ENCODE measurements around the gene GLA. TPM values are rescaled to one million over a fixed set of nuclear protein-coding genes. Genes with fewer than 3 reads are reported as not detected.

GLA gene
- total and polyA plus RNA-seq, 2 of the 8 experiments (the other 6 are each of a cell fraction or from before 2014, with no cell fraction given): 33.6 to 47.3 TPM

DNA sequence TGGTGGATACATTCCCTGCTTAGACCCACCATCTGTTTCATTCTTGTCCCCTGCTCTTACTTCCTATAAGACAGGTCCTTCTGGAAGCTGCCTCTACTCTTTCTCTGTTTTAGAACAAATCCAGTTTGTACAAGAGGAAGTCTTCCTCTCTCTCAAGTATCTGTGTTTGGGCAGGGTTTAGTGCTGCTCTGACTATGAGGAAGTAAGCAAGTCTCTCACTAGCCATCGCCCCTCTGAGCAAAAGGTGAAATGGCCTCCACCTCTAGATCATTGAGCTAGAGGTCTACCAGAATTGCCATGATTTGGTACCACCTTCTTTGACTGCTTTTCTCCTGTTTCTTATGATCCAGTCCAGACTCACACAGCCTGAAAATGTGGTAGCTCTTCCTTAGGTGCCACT lies 30.2 kb downstream of the GLA start:
- no peak for FAIRE-seq
- Histone ChIP-seq H2BK120ac (replicated peaks; ENCODE audit: low read depth, low read length) (no peak overlapping the region), H2BK5ac (ENCODE audit: low read depth, low read length) (no peak overlapping the region), H3K4ac (replicated peaks; ENCODE audit: insufficient read length, low read depth, low read length) (no peak overlapping the region), H4K91ac (replicated peaks; ENCODE audit: insufficient read length, low read length) (no peak overlapping the region), H3K79me2 (ENCODE audit: control insufficient read depth in 1 of 2, insufficient read depth in 2 of 2, low read length in 2 of 2) (no peaks in the 10 kb centered on the region), H3K4me2 (ENCODE audit: insufficient read depth in 1 of 2, low read depth in 2 of 2, low read length in 2 of 2) (no peak overlapping the region), H3K27me3 (replicated peaks in 1 of 4; ENCODE audit: control insufficient read depth in 3 of 4, extremely low read depth in 1 of 4, insufficient read depth in 3 of 4, low read length in 3 of 4) (no peaks in the 10 kb centered on the region), H4K8ac (ENCODE audit: extremely low read depth, insufficient read depth, low read length) (no peak overlapping the region), H3K18ac (ENCODE audit: extremely low read depth, low read length) (no peak overlapping the region), H4K5ac (ENCODE audit: insufficient read length, low read depth, low read length) (no peak overlapping the region), H4K20me1 (replicated peaks in 1 of 2; ENCODE audit: control insufficient read depth in 1 of 2, insufficient read depth in 2 of 2, low read length in 2 of 2) (no peaks in the 10 kb centered on the region), H3K4me3 (ENCODE audit: extremely low read depth in 1 of 4, insufficient read depth in 2 of 4, low read depth in 3 of 4, low read length in 4 of 4) (no peak overlapping the region), H2AFZ (ENCODE audit: low read length) (no peak overlapping the region), H3K9ac (replicated peaks in 1 of 4; ENCODE audit: extremely low read depth in 1 of 4, low read depth in 3 of 4, low read length in 3 of 4) (no peak overlapping the region), H2BK15ac (ENCODE audit: low read length) (no peak overlapping the region), H3K23me2 (ENCODE audit: low read depth, low read length) (no peaks in the 10 kb centered on the region), H2AK5ac (ENCODE audit: low read depth, low read length) (no peak overlapping the region), H3K56ac (replicated peaks; ENCODE audit: insufficient read length, low read depth, low read length) (no peak overlapping the region), H3K9me3 (ENCODE audit: insufficient read depth in 2 of 2, low read depth in 1 of 2, low read length in 1 of 2) (no peaks in the 10 kb centered on the region), H3K36me3 (ENCODE audit: control insufficient read depth in 2 of 4, insufficient read depth in 4 of 4, low read length in 3 of 4) (no peaks in the 10 kb centered on the region), H3K27ac (ENCODE audit: low read depth, low read length) (no peak overlapping the region), H3K23ac (ENCODE audit: insufficient read length) (no peak overlapping the region), H3K14ac (ENCODE audit: insufficient read length) (no peak overlapping the region), H2BK12ac (ENCODE audit: low read depth, low read length) (no peak overlapping the region), H3K79me1 (ENCODE audit: low read depth, low read length) (no peaks in the 10 kb centered on the region), H2BK20ac (ENCODE audit: low read length) (no peak overlapping the region), H3K4me1 (replicated peaks in 1 of 4; ENCODE audit: control insufficient read depth in 3 of 4, insufficient read depth in 4 of 4, low read length in 3 of 4) (no peaks in the 10 kb centered on the region)
- ChIA-PET CTCF (ENCODE audit: partially characterized antibody) (interaction anchor here (0.9 kb wide), 1 partner anchor 11 kb away, joined by 4 read pairs; no protein-coding TSS in a partner anchor), POLR2A (ENCODE audit: partially characterized antibody) (interaction anchor here (5.1 kb wide), 1 partner anchor 13 kb away, joined by 27 read pairs; the partner anchor contains the start of gene RPL36A)
- WGBS, 2 experiments (ENCODE audit: extremely low coverage in 1 of 2, insufficient coverage in 1 of 2, insufficient read length in 1 of 2, insufficient replicate concordance in 2 of 2, low coverage in 1 of 2, low lambda C conversion rate in 2 of 2, missing lambda C conversion rate in 1 of 2): no CpG with 5 or more reads among the region's 1 CpG
- no peak for TF ChIP-seq TBP (IDR thresholded peaks at IDR 0.05; ENCODE audit: low read depth, low read length)
- TF ChIP-seq POLR2AphosphoS5 (IDR thresholded peaks at IDR 0.05; ENCODE audit: low read depth, low read length): no peak
- TF ChIP-seq, protein P1, sequence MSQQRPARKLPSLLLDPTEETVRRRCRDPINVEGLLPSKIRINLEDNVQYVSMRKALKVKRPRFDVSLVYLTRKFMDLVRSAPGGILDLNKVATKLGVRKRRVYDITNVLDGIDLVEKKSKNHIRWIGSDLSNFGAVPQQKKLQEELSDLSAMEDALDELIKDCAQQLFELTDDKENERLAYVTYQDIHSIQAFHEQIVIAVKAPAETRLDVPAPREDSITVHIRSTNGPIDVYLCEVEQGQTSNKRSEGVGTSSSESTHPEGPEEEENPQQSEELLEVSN (IDR thresholded peaks at IDR 0.05): no peak
- TF ChIP-seq SP2 (IDR thresholded peaks at IDR 0.05; ENCODE audit: low read length): no peak
- no peak for TF ChIP-seq BCL11A (IDR thresholded peaks at IDR 0.05; ENCODE audit: low read depth in 2 of 2, low read length in 2 of 2)
- no peak for TF ChIP-seq JUND (IDR thresholded peaks at IDR 0.05; ENCODE audit: low read length)
- no peak for TF ChIP-seq GTF2F1 (IDR thresholded peaks at IDR 0.05; ENCODE audit: borderline replicate concordance, low read depth, low read length)
- no peak for TF ChIP-seq PHF8 (conservative IDR thresholded peaks at IDR 0.05; ENCODE audit: low read depth, low read length)
- TF ChIP-seq SP4 (IDR thresholded peaks at IDR 0.05; ENCODE audit: low read length): no peak
- TF ChIP-seq ASH2L (IDR thresholded peaks at IDR 0.05; ENCODE audit: low read length): no peak
- DNase-seq (ENCODE audit: low read depth in 1 of 2, low spot score in 2 of 2): no peak
